Ishikawa (cell line): ENCODE data around the gene PCBP3.

Source experiments
- CEBPB ChIP-seq: IDR thresholded peaks from 2 replicates; pipeline ENCODE4 v1.6.1; 2012
- CREB1 ChIP-seq: IDR thresholded peaks from 2 replicates; pipeline ENCODE4 v1.6.1; 2012; ENCODE audit warnings: low read depth
- EGR1 ChIP-seq: IDR thresholded peaks from 2 replicates; pipeline ENCODE4 v1.6.1; 2012
- EP300 ChIP-seq: IDR thresholded peaks from 2 replicates; pipeline ENCODE4 v1.6.1; 2012; ENCODE audit warnings: borderline replicate concordance
- FOXM1 ChIP-seq: IDR thresholded peaks from 2 replicates; pipeline ENCODE4 v1.6.1; 2012; ENCODE audit warnings: low read depth, borderline replicate concordance
- NFIC ChIP-seq: IDR thresholded peaks from 2 replicates; pipeline ENCODE4 v1.6.1; 2012
- RAD21 ChIP-seq: IDR thresholded peaks from 2 replicates; pipeline ENCODE4 v1.6.1; 2012; ENCODE audit warnings: low read depth
- TAF1 ChIP-seq: IDR thresholded peaks from 2 replicates; pipeline ENCODE4 v1.6.1; 2012; ENCODE audit warnings: low read depth, mild to moderate bottlenecking
- TCF12 ChIP-seq: IDR thresholded peaks from 2 replicates; pipeline ENCODE4 v1.6.1; 2012; ENCODE audit warnings: low read depth
- TEAD4 ChIP-seq: IDR thresholded peaks from 2 replicates; pipeline ENCODE4 v1.6.1; 2012
- YY1 ChIP-seq: IDR thresholded peaks from 2 replicates; pipeline ENCODE4 v1.6.1; 2012; ENCODE audit warnings: low read depth
- ZBTB7A ChIP-seq: IDR thresholded peaks from 2 replicates; pipeline ENCODE4 v1.6.1; 2012; ENCODE audit warnings: low read depth
- TF ChIP-seq, protein P1 (sequence below): IDR thresholded peaks from 2 replicates; pipeline ENCODE4 v1.6.1; 2012
- TF ChIP-seq, protein P2 (sequence below): IDR thresholded peaks from 2 replicates; pipeline ENCODE4 v1.6.1; 2012
- TF ChIP-seq, protein P3 (sequence below): IDR thresholded peaks from 2 replicates; pipeline ENCODE4 v1.6.1; 2012; ENCODE audit warnings: low read depth, mild to moderate bottlenecking

PCBP3 gene

DNA sequence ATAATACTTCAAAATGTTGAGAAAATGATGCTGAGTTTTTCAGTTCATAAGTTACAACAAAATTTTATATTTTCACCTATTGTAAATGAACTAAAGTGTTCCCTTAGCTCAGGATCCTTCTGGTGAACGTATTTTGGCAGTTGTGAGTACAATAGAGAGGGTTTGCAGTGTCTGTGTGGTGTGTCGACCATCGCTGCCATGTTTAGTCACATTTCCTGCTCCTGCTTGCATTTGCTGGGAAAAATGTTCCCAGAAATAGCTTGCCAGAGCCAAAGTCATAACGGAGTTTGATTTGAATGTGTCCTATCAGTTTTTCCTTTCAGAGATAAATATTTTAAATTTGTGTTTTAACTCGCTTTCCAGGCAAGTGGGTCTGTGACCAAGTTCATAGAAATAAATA, 220.9 kb downstream of the PCBP3 start:
- TF ChIP-seq, protein P1, sequence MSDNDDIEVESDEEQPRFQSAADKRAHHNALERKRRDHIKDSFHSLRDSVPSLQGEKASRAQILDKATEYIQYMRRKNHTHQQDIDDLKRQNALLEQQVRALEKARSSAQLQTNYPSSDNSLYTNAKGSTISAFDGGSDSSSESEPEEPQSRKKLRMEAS, result no peak
- no peak for TF ChIP-seq CREB1
- TF ChIP-seq, protein P2, sequence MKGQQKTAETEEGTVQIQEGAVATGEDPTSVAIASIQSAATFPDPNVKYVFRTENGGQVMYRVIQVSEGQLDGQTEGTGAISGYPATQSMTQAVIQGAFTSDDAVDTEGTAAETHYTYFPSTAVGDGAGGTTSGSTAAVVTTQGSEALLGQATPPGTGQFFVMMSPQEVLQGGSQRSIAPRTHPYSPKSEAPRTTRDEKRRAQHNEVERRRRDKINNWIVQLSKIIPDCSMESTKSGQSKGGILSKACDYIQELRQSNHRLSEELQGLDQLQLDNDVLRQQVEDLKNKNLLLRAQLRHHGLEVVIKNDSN, result no peak
- no peak for TF ChIP-seq ZBTB7A
- no peak for TF ChIP-seq TCF12
- no peak for TF ChIP-seq TEAD4
- TF ChIP-seq CEBPB, result no peak
- TF ChIP-seq FOXM1, result no peak
- TF ChIP-seq, protein P3, sequence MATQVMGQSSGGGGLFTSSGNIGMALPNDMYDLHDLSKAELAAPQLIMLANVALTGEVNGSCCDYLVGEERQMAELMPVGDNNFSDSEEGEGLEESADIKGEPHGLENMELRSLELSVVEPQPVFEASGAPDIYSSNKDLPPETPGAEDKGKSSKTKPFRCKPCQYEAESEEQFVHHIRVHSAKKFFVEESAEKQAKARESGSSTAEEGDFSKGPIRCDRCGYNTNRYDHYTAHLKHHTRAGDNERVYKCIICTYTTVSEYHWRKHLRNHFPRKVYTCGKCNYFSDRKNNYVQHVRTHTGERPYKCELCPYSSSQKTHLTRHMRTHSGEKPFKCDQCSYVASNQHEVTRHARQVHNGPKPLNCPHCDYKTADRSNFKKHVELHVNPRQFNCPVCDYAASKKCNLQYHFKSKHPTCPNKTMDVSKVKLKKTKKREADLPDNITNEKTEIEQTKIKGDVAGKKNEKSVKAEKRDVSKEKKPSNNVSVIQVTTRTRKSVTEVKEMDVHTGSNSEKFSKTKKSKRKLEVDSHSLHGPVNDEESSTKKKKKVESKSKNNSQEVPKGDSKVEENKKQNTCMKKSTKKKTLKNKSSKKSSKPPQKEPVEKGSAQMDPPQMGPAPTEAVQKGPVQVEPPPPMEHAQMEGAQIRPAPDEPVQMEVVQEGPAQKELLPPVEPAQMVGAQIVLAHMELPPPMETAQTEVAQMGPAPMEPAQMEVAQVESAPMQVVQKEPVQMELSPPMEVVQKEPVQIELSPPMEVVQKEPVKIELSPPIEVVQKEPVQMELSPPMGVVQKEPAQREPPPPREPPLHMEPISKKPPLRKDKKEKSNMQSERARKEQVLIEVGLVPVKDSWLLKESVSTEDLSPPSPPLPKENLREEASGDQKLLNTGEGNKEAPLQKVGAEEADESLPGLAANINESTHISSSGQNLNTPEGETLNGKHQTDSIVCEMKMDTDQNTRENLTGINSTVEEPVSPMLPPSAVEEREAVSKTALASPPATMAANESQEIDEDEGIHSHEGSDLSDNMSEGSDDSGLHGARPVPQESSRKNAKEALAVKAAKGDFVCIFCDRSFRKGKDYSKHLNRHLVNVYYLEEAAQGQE, result no peak
- TF ChIP-seq EGR1, result no peak
- no peak for TF ChIP-seq NFIC
- no peak for TF ChIP-seq EP300

DNA sequence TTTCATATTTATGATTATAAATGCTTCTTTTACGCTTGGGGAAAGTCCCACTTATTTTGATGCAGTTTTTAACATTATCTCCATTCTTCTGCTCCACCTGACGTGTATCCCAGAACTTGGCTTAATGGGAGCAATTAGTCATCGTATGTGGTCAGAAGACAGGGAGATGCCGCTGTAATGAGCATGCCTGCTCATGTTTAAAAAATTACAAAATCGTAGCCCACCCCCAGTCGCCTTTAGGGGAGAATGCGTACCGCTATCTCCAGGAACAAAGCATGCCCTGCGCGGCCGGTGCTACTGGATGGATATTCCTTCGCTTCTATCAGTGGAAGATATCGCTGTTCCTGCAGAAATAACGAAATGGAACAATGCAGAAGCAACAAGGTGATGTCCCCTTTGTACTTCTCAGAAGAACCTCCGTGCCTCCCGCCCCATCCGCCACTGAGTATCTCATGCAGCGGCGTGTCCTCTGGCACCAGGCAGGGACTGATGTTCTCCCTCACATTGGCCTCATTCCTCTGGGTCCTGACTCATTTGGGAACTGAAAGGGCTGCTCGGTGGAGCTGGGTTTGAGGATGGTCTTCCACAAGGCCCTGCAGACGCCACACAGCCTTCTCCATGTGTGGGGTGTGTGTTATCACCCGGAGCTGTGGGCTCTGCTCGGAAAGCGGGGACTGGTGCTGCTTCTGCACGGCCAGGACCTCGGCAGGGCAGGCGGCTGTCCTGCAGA, 221.7 kb downstream of the PCBP3 start:
- TF ChIP-seq CREB1 (no peak), TCF12 (no peak), EP300 (no peak), NFIC (no peak), FOXM1 (no peak), YY1 (no peak), TEAD4 (no peak), TAF1 (no peak), CEBPB (no peak)
- TF ChIP-seq, protein P3, result no peak
- TF ChIP-seq, protein P2, result no peak
- TF ChIP-seq, protein P1, result no peak

DNA sequence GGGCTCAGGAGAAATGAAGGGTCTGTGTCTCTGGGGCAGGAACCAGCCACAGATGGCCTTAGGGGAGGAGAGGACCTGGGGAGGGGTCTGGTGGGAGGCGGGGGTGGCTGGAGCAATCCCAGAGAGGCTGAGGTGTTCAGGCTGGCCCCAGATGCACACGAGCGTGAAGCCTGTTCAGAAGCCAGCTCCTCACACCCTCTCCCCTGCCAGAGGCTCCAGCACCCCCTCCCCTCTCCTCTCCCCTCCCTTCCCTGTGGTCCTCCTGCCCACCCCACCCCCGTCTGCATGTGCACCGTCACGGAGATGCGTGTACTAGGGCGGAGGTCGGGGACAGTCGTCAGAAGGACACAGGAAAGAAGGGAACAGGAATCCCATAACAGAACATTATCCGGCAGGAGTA, 223.0 kb downstream of the PCBP3 start:
- TF ChIP-seq EP300, result no peak
- TF ChIP-seq CREB1, result no peak
- TF ChIP-seq EGR1, result no peak
- TF ChIP-seq, protein P1, result no peak
- TF ChIP-seq, protein P3, result no peak
- TF ChIP-seq ZBTB7A, result no peak
- no peak for TF ChIP-seq FOXM1
- no peak for TF ChIP-seq TEAD4
- no peak for TF ChIP-seq TCF12
- TF ChIP-seq, protein P2, result no peak
- TF ChIP-seq NFIC, result no peak
- TF ChIP-seq CEBPB, result no peak
- no peak for TF ChIP-seq RAD21
- TF ChIP-seq YY1, result no peak
- no peak for TF ChIP-seq TAF1
